ENCODE results near the gene JAKMIP1. TPM values are rescaled to one million over a fixed set of nuclear protein-coding genes. Genes with fewer than 3 reads are reported as not detected.
"Not testable (repeated sequence)": the region's sequence is repeated elsewhere in the genome, so short reads cannot be mapped to it uniquely, and the experiment has no call there.

Gene JAKMIP1
- total and polyA plus RNA-seq, 2 experiments from 2014 or later, result not detected

- H3K4me2 ChIP-seq (ENCODE audit: unreplicated experiment), result no peak overlapping the region
- no peak overlapping the region for H3K9ac ChIP-seq
- H3K9me3 ChIP-seq (ENCODE audit: low read depth), result no peaks in the 10 kb centered on the region
- no peak for DNase-seq
- no peaks in the 10 kb centered on the region for H3K79me2 ChIP-seq (ENCODE audit: insufficient read depth)
- no peak overlapping the region for H2AFZ ChIP-seq
- no peak overlapping the region for H3K4me3 ChIP-seq
- H4K20me1 ChIP-seq (ENCODE audit: insufficient read depth), result no peaks in the 10 kb centered on the region
- in situ Hi-C loops (cut with MboI), result no loop called here
- no peak overlapping the region for H3K27ac ChIP-seq
- H3K4me1 ChIP-seq (ENCODE audit: insufficient read depth), result no peaks in the 10 kb centered on the region
- TF ChIP-seq EZH2 (IDR thresholded peaks at IDR 0.05; ENCODE audit: insufficient read depth, poor library complexity, severe bottlenecking) (no peak), EZH2phosphoT487 (IDR thresholded peaks at IDR 0.05; ENCODE audit: insufficient read depth, low read depth) (no peak)
- H3F3A ChIP-seq (ENCODE audit: insufficient read depth), result no peaks in the 10 kb centered on the region
- no peaks in the 10 kb centered on the region for H3K27me3 ChIP-seq (replicated peaks; ENCODE audit: insufficient read depth)
- no peaks in the 10 kb centered on the region for H3K9me2 ChIP-seq (ENCODE audit: insufficient read depth)
- WGBS, 2 experiments (ENCODE audit: low coverage in 1 of 2, low lambda C conversion rate in 2 of 2, missing lambda C conversion rate in 2 of 2), result 30 to 40% methylated on average over 7 of the region's 7 CpGs
- no peaks in the 10 kb centered on the region for H3K36me3 ChIP-seq (ENCODE audit: low read depth)
Measured at GRCh38 chr4:6142511-6142910, 57.8 kb downstream of the JAKMIP1 start.

DNA sequence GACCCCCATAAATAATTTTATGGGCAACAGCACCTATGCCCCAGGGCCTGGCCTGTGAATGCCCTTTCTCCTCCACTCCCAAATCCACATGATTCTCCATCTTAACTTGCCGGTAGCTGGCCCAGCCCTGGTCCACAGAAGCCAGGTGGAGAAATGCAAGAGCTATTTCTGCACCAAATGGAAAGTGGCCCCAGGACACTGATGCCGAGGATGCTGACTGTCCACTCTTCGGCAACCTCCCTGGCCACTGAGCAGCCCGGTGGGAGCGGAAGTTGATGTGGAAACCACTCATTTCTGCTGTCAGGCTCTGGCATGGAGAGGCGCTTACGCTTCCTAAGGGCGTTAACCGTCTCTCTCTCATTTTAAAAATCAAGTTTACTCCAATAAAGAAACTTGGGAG, 58.8 kb downstream of the JAKMIP1 start:
- no peaks in the 10 kb centered on the region for H3K79me2 ChIP-seq (ENCODE audit: insufficient read depth)
- no peak overlapping the region for H3K9ac ChIP-seq
- no peaks in the 10 kb centered on the region for H3K9me2 ChIP-seq (ENCODE audit: insufficient read depth)
- H3F3A ChIP-seq (ENCODE audit: insufficient read depth), result no peaks in the 10 kb centered on the region
- no peak overlapping the region for H2AFZ ChIP-seq
- no peaks in the 10 kb centered on the region for H4K20me1 ChIP-seq (ENCODE audit: insufficient read depth)
- in situ Hi-C loops (cut with MboI), result no loop called here
- no peak overlapping the region for H3K4me3 ChIP-seq
- H3K27ac ChIP-seq, result no peak overlapping the region
- H3K4me1 ChIP-seq (ENCODE audit: insufficient read depth), result no peaks in the 10 kb centered on the region
- no peaks in the 10 kb centered on the region for H3K36me3 ChIP-seq (ENCODE audit: low read depth)
- 49% methylated on average over 9 of the region's 9 CpGs for whole genome bisulfite sequencing, 2 experiments (ENCODE audit: low coverage in 1 of 2, low lambda C conversion rate in 2 of 2, missing lambda C conversion rate in 2 of 2)
- no peak for DNase-seq
- no peak overlapping the region for H3K4me2 ChIP-seq (ENCODE audit: unreplicated experiment)
- TF ChIP-seq EZH2 (IDR thresholded peaks at IDR 0.05; ENCODE audit: insufficient read depth, poor library complexity, severe bottlenecking) (no peak), EZH2phosphoT487 (IDR thresholded peaks at IDR 0.05; ENCODE audit: insufficient read depth, low read depth) (no peak)
- no peaks in the 10 kb centered on the region for H3K27me3 ChIP-seq (replicated peaks; ENCODE audit: insufficient read depth)
- H3K9me3 ChIP-seq (ENCODE audit: low read depth), result no peaks in the 10 kb centered on the region

DNA sequence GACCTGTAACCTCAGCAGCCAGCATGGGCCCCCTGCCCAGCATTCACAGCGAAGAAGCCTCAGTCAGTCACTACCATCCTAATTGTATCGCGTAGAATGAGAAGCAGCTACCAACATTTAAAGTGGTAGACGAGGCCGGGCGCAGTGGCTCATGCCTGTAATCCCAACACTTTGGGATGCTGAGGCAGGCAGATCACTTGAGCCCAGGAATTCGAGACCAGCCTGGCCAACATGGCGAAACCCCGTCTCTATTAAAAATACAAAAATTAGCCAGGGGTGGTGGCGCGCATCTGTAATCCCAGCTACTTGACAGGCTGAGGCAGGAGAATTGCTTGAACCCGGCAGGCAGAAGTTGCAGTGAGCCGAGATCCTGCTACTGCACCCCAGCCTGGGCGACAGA, 59.3 kb downstream of the JAKMIP1 start:
- in situ Hi-C loops (cut with MboI); H3K9me2 ChIP-seq (ENCODE audit: insufficient read depth); H3K9me3 ChIP-seq (ENCODE audit: low read depth); H3K27ac ChIP-seq; H3K79me2 ChIP-seq (ENCODE audit: insufficient read depth); H3K4me3 ChIP-seq; H2AFZ ChIP-seq; DNase-seq; H3K27me3 ChIP-seq (replicated peaks; ENCODE audit: insufficient read depth); H3K4me1 ChIP-seq (ENCODE audit: insufficient read depth); H4K20me1 ChIP-seq (ENCODE audit: insufficient read depth); H3F3A ChIP-seq (ENCODE audit: insufficient read depth); H3K36me3 ChIP-seq (ENCODE audit: low read depth); H3K4me2 ChIP-seq (ENCODE audit: unreplicated experiment); H3K9ac ChIP-seq: not testable (repeated sequence)
- WGBS, 2 experiments (ENCODE audit: low coverage in 1 of 2, low lambda C conversion rate in 2 of 2, missing lambda C conversion rate in 2 of 2), result 59% methylated on average over 14 of the region's 14 CpGs

DNA sequence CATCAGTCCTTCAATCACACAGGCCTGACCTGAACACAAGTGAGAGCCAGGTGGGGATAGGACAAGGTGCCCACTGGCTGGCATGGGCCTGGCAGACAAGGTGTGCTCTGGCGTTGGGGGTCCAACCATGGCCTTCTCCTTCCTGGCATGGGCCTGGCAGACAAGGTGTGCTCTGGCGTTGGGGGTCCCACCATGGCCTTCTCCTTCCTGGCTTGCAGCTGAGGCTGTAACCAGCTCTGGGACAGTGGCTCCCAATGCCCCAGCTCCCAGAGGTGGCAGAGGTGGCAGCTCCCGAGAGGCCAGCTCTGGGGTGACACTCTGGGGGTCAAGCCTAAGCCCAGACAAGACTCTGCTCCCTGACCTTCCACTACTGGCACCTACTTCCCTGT, 62.6 kb downstream of the JAKMIP1 start:
- H3K9me2 ChIP-seq (ENCODE audit: insufficient read depth), result no peaks in the 10 kb centered on the region
- H3K79me2 ChIP-seq (ENCODE audit: insufficient read depth), result no peaks in the 10 kb centered on the region
- no peak overlapping the region for H3K27ac ChIP-seq
- DNase-seq, result no peak
- TF ChIP-seq EZH2 (IDR thresholded peaks at IDR 0.05; ENCODE audit: insufficient read depth, poor library complexity, severe bottlenecking) (no peak), EZH2phosphoT487 (IDR thresholded peaks at IDR 0.05; ENCODE audit: insufficient read depth, low read depth) (no peak)
- no peaks in the 10 kb centered on the region for H4K20me1 ChIP-seq (ENCODE audit: insufficient read depth)
- no peaks in the 10 kb centered on the region for H3F3A ChIP-seq (ENCODE audit: insufficient read depth)
- no peak overlapping the region for H3K4me3 ChIP-seq
- H2AFZ ChIP-seq, result no peak overlapping the region
- H3K9ac ChIP-seq, result no peak overlapping the region
- H3K9me3 ChIP-seq (ENCODE audit: low read depth), result no peaks in the 10 kb centered on the region
- WGBS, 2 experiments (ENCODE audit: low coverage in 1 of 2, low lambda C conversion rate in 2 of 2, missing lambda C conversion rate in 2 of 2), result 4 to 10% methylated on average over 3 of the region's 3 CpGs
- no peak overlapping the region for H3K4me2 ChIP-seq (ENCODE audit: unreplicated experiment)
- no peaks in the 10 kb centered on the region for H3K36me3 ChIP-seq (ENCODE audit: low read depth)
- no peaks in the 10 kb centered on the region for H3K27me3 ChIP-seq (replicated peaks; ENCODE audit: insufficient read depth)
- no peaks in the 10 kb centered on the region for H3K4me1 ChIP-seq (ENCODE audit: insufficient read depth)
- in situ Hi-C loops (cut with MboI), result no loop called here

DNA sequence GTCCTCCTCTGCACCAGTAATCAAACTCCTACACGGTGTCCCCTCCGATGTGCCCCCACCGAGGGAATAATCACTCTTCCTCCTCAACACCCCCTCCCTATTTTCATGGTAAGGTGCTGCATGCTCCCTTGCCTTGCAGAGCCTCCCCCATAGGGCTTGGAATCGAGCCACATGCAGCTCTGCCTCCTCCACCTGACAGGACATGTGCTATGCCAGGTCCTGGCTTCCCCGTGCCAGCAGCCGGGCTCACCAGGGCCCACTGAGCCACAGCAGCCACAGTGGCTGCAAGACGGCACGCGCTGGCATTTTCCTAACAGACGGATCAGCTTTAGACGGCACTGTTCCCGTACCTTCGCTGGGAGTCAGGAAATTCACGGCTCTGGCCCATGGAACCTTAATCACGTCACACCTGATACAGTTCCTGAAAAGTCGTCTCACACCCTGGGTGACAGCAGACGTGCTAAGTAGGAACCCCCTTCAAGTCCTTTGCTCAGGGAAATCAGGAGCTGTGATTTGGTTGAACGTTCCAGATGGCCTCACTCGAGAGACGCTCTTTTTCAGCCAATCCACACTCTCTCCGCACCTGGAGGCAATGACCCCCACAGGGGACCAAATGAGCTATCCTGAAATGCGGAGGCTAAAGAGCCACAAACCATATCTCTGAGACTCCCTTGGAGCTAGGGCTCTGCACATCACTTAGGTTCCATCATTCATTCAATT, 63.2 kb downstream of the JAKMIP1 start:
- Histone ChIP-seq H2AFZ (no peak overlapping the region), H3F3A (ENCODE audit: insufficient read depth) (no peaks in the 10 kb centered on the region), H3K27me3 (replicated peaks; ENCODE audit: insufficient read depth) (no peaks in the 10 kb centered on the region), H3K27ac (no peak overlapping the region), H3K4me3 (no peak overlapping the region), H3K36me3 (ENCODE audit: low read depth) (no peaks in the 10 kb centered on the region), H4K20me1 (ENCODE audit: insufficient read depth) (no peaks in the 10 kb centered on the region), H3K9me2 (ENCODE audit: insufficient read depth) (no peaks in the 10 kb centered on the region), H3K4me1 (ENCODE audit: insufficient read depth) (no peaks in the 10 kb centered on the region), H3K79me2 (ENCODE audit: insufficient read depth) (no peaks in the 10 kb centered on the region), H3K9me3 (ENCODE audit: low read depth) (no peaks in the 10 kb centered on the region), H3K9ac (no peak overlapping the region), H3K4me2 (ENCODE audit: unreplicated experiment) (no peak overlapping the region)
- 39 to 41% methylated on average over 22 of the region's 22 CpGs for WGBS, 2 experiments (ENCODE audit: low coverage in 1 of 2, low lambda C conversion rate in 2 of 2, missing lambda C conversion rate in 2 of 2)
- TF ChIP-seq EZH2phosphoT487 (IDR thresholded peaks at IDR 0.05; ENCODE audit: insufficient read depth, low read depth) (no peak), EZH2 (IDR thresholded peaks at IDR 0.05; ENCODE audit: insufficient read depth, poor library complexity, severe bottlenecking) (no peak)
- DNase-seq, result no peak
- in situ Hi-C loops (cut with MboI), result no loop called here

Data from GM23248 (cell line).